Femur (tissue), 1 donor: ENCODE measurements around the gene RPS6KB1.
"Not testable (repeated sequence)": the region's sequence is repeated elsewhere in the genome, so short reads cannot be mapped to it uniquely, and the experiment has no call there.

Experiments
- DNase-seq: peaks from one replicate; pipeline ENCODE4 v3.0.0-alpha.2; 2017

RPS6KB1 gene

GRCh38 chr17:59946433-59946832 lies 53.5 kb downstream of the RPS6KB1 start:
- not testable (repeated sequence) for DNase-seq

- DNase-seq = not testable (repeated sequence)
Observed at GRCh38 chr17:59947310-59947709, 54.4 kb downstream of the RPS6KB1 start.

GRCh38 chr17:59950049-59950448 lies 57.1 kb downstream of the RPS6KB1 start:
- DNase-seq = no peak

- no peak for DNase-seq
Observed at GRCh38 chr17:59954856-59955255, 61.9 kb downstream of the RPS6KB1 start.

GRCh38 chr17:59959574-59959973 lies 66.7 kb downstream of the RPS6KB1 start:
- not testable (repeated sequence) for DNase-seq

- DNase-seq = no peak
Observed at GRCh38 chr17:59962739-59963318, 69.9 kb downstream of the RPS6KB1 start.

GRCh38 chr17:59963738-59964481 lies 71.0 kb downstream of the RPS6KB1 start:
- DNase-seq = peak; percentile 68

GRCh38 chr17:59964482-59965328 lies 71.8 kb downstream of the RPS6KB1 start, which contains the start of gene RNFT1:
TSS of gene RNFT1 (minus strand) at chr17:59964740. CDS start at chr17:59964663, 77 bp downstream.
- peak; percentile 91 for DNase-seq

- DNase-seq = not testable (repeated sequence)
Observed at GRCh38 chr17:59971771-59972170, 78.8 kb downstream of the RPS6KB1 start.

GRCh38 chr17:59972778-59973177 lies 79.9 kb downstream of the RPS6KB1 start:
- peak; percentile 39 for DNase-seq

- DNase-seq = not testable (repeated sequence)
Observed at GRCh38 chr17:59973483-59973882, 80.6 kb downstream of the RPS6KB1 start.

GRCh38 chr17:59975166-59975565 lies 82.2 kb downstream of the RPS6KB1 start:
- DNase-seq = not testable (repeated sequence)

GRCh38 chr17:59996608-59997007 lies 103.7 kb downstream of the RPS6KB1 start:
- DNase-seq = not testable (repeated sequence)
